ES-I3 (cell line): ENCODE results near the gene POLR2F.
"Not testable (repeated sequence)": the region's sequence is repeated elsewhere in the genome, so short reads cannot be mapped to it uniquely, and the experiment has no call there.

Source experiments
- H3K36me3 ChIP-seq: 2 replicates; pipeline ENCODE4 v1.6.1; 2013; ENCODE audit warnings: mild to moderate bottlenecking, low read length, control low read depth, moderate library complexity; ENCODE audit not compliant: insufficient read depth
- H3K4me1 ChIP-seq: 2 replicates; pipeline ENCODE4 v1.6.1; 2013; ENCODE audit warnings: mild to moderate bottlenecking, control low read depth, low read length; ENCODE audit not compliant: insufficient read depth
- H3K9ac ChIP-seq: 2 replicates; pipeline ENCODE4 v1.6.1; 2013; ENCODE audit warnings: low read depth, mild to moderate bottlenecking, low read length, moderate library complexity
- H3K9me3 ChIP-seq: 2 replicates; pipeline ENCODE4 v1.6.1; 2013; ENCODE audit warnings: mild to moderate bottlenecking, low read length, moderate library complexity; ENCODE audit not compliant: control insufficient read depth, insufficient read depth

POLR2F gene

DNA sequence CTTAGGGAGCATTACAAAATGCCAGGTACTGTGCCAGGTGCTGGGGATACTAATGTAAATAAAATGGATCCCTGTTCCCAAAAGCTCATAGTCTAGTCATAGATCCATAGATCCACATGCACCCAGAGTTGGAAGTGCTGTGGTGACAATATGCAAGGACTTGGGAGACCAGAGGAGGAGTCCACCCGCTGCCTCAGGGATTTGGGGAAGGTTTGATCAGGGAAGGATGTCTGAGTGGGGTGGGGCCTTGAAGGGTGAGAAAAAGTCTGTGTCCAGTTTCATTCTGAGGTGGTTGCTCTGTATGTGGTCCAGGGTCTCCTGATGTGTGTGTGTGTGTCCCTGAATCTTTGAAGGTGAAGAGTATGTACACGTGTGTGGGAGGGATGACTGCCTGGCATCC lies 21.7 kb downstream of the POLR2F start:
- Histone ChIP-seq H3K4me1 (peaks cover 15% of the 10 kb centered on the region), H3K9me3 (no peaks in the 10 kb centered on the region), H3K36me3 (no peaks in the 10 kb centered on the region), H3K9ac (no peak overlapping the region)

DNA sequence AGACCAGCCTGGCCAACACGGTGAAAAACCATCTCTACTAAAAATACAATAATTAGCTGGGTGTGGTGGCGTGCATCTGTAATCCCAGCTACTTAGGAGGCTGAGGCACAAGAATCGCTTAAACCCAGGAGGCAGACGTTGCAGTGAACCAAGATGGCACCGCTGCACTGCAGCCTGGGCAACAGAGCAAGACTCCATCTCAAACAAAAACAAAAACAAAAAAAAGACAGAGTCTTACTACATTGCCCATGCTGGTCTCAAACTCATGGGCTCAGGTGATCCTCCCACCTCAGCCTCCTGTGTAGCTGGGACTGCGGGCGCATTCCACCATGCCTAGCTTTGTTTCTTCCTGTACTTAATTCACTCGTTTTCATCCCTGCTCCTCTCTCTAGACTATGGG lies 22.5 kb downstream of the POLR2F start:
- not testable (repeated sequence) for H3K36me3 ChIP-seq, H3K9ac ChIP-seq, H3K9me3 ChIP-seq
- H3K4me1 ChIP-seq = peaks cover 20% of the 10 kb centered on the region

DNA sequence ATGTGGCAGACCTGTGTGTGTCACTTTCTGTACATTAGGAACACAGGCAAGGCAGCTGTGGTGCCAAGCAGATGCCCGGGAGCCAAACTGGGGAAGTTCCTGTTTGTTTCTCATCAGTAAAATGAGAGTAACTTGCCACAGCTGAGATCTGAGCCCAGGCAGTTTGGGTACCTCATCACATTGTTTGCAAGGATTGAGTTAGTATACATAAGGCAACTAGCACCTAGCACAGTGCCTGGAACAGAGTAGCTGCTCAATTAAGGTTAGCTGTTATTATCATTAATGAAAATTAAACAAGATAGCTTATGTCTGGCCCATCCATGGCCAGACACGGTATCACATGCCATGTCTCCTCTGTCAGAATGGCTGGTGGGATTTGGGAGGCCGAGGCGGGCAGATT lies 23.0 kb downstream of the POLR2F start:
- Histone ChIP-seq H3K9me3 (no peaks in the 10 kb centered on the region), H3K36me3 (no peaks in the 10 kb centered on the region), H3K4me1 (peaks cover 15% of the 10 kb centered on the region; the same call in 1 of the 2 replicates)

DNA sequence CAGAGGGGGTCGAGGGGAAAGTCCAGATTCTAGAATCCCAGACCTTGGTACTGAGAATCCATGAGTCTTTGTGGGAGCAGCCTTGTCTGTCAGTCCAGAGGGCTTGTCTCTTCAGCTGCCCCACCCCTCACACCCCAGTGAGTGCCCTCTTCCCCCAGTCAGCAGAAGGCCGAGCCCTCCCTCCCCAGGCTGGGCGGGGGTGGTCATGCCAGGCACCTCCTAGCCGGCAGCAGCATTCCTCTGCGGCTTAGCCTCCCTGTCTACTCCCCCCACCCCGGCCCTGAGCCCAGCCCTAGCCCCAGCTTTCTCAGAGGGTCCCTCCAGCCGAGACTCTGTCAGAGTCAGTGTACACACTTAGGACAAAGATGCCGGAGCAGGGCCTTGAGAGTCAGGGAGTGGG lies 26.3 kb downstream of the POLR2F start:
- Histone ChIP-seq H3K4me1 (peaks cover 12% of the 10 kb centered on the region; the same call in 1 of the 2 replicates), H3K36me3 (no peaks in the 10 kb centered on the region), H3K9me3 (no peaks in the 10 kb centered on the region), H3K9ac (no peak overlapping the region)

More for the DNA sequence above, 23.0 kb downstream of the POLR2F start:
- no peak overlapping the region for H3K9ac ChIP-seq

DNA sequence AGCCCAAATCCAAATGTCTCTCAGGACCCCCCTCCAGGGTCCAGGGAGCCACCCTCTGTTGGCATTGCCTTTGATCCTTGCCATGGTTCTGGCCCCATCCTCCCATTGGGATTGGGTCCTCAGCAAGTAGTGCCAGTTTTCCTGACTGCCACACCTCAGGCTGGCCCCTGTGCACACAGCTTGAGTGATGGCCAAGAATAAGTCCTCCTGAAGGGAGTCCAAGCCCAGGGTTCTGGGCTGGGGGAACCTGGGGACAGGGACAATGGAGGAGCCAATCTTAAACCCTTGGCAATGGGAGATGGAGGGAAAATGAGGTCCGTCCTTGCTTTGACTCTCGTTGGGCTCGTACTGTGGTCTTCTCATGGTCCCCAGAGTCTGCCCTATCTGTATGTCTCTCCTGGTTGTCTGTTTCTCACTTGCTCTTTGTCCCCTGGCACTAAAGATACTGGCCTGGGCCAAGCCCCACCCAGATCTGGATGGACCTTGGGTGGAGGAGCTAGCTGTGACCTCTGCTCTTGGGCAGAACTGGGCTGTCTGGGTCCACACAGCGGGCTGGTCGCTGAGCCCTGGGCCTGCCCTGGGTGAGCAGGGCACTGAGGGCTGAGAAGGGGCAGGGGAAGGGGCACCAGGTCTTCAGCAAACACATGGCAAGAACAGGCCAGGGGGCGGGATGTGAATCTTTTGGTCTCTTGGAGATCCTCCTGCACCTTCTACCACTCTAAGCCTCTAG lies 27.9 kb downstream of the POLR2F start:
- peaks cover 20% of the 10 kb centered on the region; the same call in 1 of the 2 replicates for H3K4me1 ChIP-seq
- no peaks in the 10 kb centered on the region for H3K36me3 ChIP-seq
- H3K9me3 ChIP-seq = no peaks in the 10 kb centered on the region
- no peak overlapping the region for H3K9ac ChIP-seq

DNA sequence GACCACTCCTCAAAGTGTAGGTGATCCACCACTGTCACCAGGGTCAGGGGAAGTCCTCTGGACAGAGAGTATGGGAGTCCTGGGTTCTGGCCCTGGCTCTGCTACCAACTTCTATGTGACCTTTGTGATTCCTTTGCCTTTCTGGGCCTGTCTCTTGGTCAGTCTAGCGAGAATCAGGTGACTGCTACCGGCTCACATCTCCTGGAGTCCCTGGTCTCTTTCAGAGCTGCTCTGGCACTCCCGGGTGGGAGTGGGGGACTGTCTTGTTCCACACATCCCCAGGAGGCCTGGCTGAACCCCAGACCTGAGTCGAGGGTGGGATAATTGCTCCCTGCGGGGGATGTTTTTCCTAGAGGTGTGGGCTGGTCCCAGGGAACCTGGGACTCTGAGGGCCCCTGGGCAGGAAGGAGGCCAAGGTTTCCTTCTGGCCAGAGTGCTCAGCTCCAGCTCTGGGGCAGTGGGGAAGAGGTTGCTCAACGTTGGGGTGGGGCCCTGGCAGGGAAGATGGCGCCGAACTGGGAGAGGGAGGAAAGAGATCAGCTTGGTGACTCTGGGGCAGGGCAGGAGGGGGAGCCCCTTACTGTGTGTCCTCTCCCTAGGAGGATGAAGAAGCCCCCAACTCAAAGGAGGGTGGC lies 28.8 kb downstream of the POLR2F start:
- H3K4me1 ChIP-seq = peaks cover 20% of the 10 kb centered on the region; the same call in 1 of the 2 replicates
- no peak overlapping the region for H3K9ac ChIP-seq
- H3K9me3 ChIP-seq = no peaks in the 10 kb centered on the region
- no peaks in the 10 kb centered on the region for H3K36me3 ChIP-seq

DNA sequence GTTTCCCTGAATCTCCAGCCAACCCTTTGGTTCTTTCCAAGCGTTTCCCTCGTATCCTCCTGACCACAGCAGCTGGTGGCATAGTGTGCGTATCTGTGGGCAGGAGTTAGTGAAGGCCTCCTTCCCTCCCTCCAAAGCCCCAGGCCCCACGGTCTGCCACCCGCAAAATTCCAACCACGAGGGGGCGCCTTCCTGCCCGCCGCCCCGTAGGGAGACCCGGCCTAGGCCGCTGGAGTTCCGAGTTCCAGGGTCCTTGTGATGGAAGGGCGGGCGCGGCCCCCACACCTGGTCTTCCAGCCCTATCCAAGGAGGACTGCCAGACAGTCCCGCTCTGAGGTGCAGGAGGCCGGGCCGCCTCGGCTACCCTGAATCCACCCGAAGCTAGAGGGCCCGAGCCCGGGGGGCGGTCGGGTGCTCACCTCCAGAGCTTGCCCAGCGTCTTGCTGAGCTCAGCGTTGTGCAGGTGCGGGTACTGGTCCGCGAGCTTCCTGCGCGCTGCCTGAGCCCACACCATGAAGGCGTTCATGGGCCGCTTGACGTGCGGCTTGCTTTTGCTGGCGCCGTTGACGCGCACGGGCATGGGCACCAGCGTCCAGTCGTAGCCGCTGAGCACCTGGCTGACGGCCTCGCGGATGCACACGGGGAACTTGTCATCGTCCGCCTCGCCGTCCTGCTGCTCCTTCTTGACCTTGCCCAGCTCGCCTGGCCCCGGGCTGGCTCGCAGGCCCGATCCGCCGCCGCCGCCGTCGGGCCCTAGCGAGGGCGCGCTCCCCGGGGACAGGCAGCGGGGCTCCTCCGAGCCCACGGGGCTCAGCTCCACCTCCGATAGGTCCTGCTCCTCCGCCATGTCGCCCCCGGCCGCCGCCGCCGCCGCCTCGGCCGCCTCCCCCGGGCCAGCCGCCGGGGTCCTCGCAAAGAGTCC lies 29.7 kb downstream of the POLR2F start:
- Histone ChIP-seq H3K9me3 (no peaks in the 10 kb centered on the region), H3K4me1 (peaks cover 20% of the 10 kb centered on the region; the same call in 1 of the 2 replicates), H3K9ac (peak overlapping the region; percentile 54; the same call in 1 of the 2 replicates), H3K36me3 (no peaks in the 10 kb centered on the region)

DNA sequence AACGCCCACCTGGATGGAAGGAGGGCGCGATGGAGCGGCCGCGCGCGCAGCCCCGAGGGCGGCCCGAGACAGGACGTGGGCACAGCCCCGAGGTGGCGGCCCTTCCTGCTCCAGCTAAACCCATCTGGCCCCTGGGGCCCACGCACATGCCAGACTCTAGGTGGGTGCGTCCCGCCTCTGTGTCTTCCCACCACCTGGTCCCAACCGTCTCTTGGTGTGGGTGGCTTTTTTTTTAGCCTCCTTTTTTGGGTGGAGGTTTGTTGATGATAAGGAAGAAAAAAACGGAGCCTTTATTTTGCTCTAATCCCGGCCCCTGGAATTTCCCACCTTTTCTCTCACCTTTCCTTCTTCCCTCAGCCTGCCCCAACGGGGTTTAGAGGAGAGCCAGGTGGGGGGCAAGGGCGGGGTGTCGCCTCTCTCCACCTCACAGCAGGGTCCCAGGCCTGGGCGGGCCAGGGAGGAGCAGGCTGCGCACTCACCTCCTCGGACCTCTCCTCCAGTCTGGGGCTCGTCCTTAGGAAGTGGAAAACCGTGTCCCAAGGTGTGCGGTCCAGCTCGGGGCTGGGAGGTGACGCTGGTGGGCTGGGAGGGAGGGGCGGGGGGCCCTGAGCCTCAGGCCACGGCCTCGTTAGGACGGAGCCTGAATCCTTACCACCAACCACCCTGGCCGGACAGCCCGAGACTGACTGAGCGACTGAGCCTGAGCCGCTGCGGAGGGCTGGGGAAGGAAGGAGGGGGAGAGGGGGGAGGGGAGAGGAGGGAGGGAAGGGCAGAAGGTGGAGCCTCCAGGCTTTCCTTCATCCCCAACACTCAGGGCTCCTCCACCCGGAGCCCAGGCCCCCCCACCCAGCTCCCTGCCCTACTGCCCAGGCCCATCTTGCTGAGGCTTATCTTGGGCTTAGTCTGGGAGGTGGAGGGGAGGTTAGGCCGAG lies 30.6 kb downstream of the POLR2F start, which contains the start of gene SOX10:
Gene SOX10, minus strand, starts transcription at position 696 of the 932 bp plus-strand sequence. CDS start 771 bp downstream, outside the sequence.
- H3K9me3 ChIP-seq = no peaks in the 10 kb centered on the region
- peak within 1 kb of the TSS; percentile 54; the same call in 1 of the 2 replicates for H3K9ac ChIP-seq
- peaks cover 20% of the 10 kb centered on the region; the same call in 1 of the 2 replicates for H3K4me1 ChIP-seq
- no peaks in the 10 kb centered on the region for H3K36me3 ChIP-seq

DNA sequence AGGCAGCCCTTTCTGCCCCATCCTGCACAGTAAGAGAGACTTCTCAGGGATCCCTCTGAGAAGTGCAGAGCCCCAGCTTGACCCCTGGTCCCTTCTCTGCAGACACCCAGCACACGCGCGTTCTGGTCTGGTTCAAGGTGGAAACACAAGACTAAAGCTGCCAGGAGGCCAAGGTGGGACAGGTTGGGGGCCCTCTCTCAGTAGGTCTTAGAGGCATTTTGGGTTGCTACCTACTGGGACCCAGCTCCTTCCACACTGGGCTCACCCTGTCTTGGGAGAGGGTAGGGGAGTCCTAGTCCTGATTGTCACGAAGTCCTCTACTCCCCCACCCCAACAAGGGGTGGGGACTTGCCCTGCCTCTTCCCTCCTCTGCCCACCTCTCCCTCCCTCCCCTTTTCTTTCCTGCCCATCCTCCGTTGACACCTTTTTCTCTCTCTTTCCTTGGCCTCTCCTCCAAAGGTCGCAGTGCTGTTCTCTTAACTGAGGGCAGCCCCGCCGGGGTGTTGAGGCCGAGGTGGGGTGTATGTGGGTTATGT lies 31.6 kb downstream of the POLR2F start:
- H3K4me1 ChIP-seq = peaks cover 15% of the 10 kb centered on the region; the same call in 1 of the 2 replicates
- H3K36me3 ChIP-seq = no peaks in the 10 kb centered on the region
- no peak overlapping the region for H3K9ac ChIP-seq
- no peaks in the 10 kb centered on the region for H3K9me3 ChIP-seq

DNA sequence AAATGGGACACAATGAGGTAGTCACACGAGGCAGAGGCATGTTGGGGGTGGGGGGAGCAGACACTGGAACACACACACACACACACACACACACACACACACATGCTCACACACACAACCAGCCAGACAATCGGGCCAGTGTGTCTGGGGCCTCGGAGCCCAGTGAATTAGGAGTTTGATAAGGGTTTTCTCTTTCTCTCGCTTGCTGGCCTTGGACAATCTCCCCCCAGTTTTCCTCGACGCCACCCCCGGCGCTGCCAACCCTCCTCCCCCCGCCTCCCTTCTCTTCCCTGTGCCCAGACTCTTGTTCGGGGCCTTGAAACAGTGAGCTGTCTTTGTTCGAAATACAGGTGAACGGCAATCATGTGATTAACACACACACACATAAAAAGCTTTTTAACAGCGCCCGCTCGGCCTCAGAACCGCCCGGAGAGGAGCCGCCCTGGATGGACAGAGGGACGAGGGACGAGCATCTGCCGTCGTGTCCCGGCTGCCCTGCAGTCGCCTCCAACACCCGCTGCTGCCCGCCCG lies 32.3 kb downstream of the POLR2F start:
- H3K36me3 ChIP-seq = no peaks in the 10 kb centered on the region
- no peak overlapping the region for H3K9ac ChIP-seq
- no peaks in the 10 kb centered on the region for H3K9me3 ChIP-seq
- peaks cover 11% of the 10 kb centered on the region; the same call in 1 of the 2 replicates for H3K4me1 ChIP-seq

DNA sequence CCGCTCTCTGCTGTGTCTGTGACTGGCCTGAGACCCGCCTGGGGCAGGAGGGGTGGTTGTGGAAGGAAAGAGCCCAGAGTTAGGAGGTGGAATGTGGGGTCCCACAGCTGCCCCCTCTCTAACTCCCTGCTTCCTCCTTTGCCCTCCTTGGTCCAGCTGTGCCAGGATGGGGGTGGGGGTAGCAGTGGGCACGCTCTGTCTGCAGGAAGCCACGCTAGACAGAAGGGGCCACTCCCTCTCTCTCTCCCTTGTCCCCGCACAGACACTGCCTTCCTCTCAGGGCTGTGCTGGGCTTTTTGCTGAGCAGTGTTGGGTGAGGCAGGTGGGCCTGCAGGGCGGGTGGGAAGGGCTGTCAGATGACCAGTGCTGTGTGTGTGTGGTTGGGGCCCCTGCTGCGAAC lies 32.9 kb downstream of the POLR2F start:
- Histone ChIP-seq H3K9ac (no peak overlapping the region), H3K4me1 (peaks cover 11% of the 10 kb centered on the region; the same call in 1 of the 2 replicates), H3K9me3 (no peaks in the 10 kb centered on the region), H3K36me3 (no peaks in the 10 kb centered on the region)

DNA sequence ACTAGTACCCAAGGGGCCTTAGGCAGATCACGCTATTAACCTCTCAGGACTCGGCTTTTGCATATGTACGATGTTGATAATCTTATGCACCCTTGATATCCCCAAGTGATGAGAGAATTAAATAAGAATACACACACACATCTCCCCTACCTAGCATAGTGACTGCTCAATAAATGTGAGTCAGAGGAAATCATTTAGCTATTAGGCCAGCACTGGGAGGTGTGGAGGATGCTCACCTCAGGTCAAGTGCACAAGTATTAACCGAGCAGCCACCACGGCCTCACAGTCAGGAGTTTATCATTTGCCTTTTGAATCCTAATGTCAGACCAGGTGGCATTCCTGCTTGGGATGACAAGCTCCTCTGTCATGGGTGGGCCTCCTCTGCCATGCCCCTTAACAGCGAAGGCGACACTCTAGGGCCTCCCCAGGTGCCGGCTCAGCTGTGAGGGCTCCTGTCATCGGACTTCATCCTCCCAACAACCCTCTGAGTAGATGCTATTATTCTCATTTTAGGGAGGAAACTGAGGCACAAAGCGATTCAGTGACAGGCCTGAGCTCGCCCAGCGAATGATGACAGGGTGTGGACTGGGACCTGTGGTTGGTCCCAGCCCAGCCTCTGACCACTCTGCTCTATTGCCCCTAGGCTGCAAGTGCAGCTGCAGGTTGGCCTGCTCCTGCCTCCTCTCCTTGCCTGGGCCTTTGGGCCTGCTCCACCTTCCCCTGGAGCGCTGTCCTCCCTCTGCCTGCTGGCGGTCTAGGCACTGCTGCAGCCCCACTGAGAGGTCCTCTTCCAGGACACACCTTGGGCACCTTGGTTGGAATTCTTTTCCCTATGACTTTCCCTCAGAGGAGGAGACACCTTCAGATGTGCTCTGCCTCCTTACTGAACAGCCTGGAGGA lies 35.9 kb downstream of the POLR2F start:
- H3K9ac ChIP-seq = no peak overlapping the region
- H3K9me3 ChIP-seq = no peaks in the 10 kb centered on the region
- peaks cover 11% of the 10 kb centered on the region; the same call in 1 of the 2 replicates for H3K4me1 ChIP-seq
- H3K36me3 ChIP-seq = no peaks in the 10 kb centered on the region
